Upper lobe of left lung (tissue), 4 donors: ENCODE measurements around the gene TJP2.

Experiments used
- POLR2AphosphoS5 ChIP-seq, 2 donors: sonication (generic); formaldehyde crosslinking; IDR thresholded peaks; one replicate each; pipeline ENCODE4 v1.5.1; 2017; ENCODE audit warnings: antibody characterized with exemption in 2 of 2
- TF ChIP-seq, protein P1 (sequence below), 6 experiments: fragments of 450-650 bp in 4 of 6; fragments of 200-600 bp in 2 of 6; sonication (generic) in 2 of 6; IDR thresholded peaks; one replicate each; pipeline ENCODE4 v1.5.1; 2016 to 2019; ENCODE audit warnings: antibody characterized with exemption in 6 of 6

GRCh38 chr9:69197687-69198086 is 23.6 kb downstream of the TJP2 start:
- no peak for TF ChIP-seq POLR2AphosphoS5 (IDR thresholded peaks at IDR 0.05)
- TF ChIP-seq, protein P1, sequence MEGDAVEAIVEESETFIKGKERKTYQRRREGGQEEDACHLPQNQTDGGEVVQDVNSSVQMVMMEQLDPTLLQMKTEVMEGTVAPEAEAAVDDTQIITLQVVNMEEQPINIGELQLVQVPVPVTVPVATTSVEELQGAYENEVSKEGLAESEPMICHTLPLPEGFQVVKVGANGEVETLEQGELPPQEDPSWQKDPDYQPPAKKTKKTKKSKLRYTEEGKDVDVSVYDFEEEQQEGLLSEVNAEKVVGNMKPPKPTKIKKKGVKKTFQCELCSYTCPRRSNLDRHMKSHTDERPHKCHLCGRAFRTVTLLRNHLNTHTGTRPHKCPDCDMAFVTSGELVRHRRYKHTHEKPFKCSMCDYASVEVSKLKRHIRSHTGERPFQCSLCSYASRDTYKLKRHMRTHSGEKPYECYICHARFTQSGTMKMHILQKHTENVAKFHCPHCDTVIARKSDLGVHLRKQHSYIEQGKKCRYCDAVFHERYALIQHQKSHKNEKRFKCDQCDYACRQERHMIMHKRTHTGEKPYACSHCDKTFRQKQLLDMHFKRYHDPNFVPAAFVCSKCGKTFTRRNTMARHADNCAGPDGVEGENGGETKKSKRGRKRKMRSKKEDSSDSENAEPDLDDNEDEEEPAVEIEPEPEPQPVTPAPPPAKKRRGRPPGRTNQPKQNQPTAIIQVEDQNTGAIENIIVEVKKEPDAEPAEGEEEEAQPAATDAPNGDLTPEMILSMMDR (IDR thresholded peaks at IDR 0.05): no peak
